Kasumi-1 (cell line): ENCODE data around the gene FLNB.

Experiments used
- DNase-seq, 2 experiments: peaks; one replicate each; lab custom pipeline; 2025; lab: John Stamatoyannopoulos, UW

Gene FLNB

GRCh38 chr3:58077596-58078285 is 69.5 kb downstream of the FLNB start:
- no peak for DNase-seq

GRCh38 chr3:58078610-58079009 is 70.4 kb downstream of the FLNB start:
- no peak for DNase-seq

DNA sequence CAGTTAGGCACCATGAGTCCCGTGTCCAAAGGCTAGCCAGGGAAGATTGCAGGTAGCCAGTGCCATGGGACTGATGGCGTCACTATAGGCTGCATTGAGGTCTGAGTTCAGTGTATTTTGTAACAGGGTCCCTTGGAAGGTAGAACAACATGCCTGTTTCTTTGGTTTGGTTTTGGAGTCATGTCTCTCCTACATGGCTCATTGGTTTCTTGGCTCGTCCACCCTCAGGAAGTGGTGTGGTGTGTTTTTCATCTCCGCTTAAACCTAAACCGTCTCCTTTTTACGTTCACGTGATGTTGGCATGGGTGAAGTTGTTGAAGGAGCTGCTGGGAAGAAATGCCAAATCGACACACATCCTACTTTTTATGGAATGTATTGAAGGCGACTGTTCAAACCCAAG is 71.6 kb downstream of the FLNB start:
- DNase-seq, result no peak

- peak; percentile 88 to 90 for DNase-seq
Measured at GRCh38 chr3:58082047-58082446, 73.8 kb downstream of the FLNB start.

- DNase-seq, result no peak
Measured at GRCh38 chr3:58084166-58084565, 75.9 kb downstream of the FLNB start.

DNA sequence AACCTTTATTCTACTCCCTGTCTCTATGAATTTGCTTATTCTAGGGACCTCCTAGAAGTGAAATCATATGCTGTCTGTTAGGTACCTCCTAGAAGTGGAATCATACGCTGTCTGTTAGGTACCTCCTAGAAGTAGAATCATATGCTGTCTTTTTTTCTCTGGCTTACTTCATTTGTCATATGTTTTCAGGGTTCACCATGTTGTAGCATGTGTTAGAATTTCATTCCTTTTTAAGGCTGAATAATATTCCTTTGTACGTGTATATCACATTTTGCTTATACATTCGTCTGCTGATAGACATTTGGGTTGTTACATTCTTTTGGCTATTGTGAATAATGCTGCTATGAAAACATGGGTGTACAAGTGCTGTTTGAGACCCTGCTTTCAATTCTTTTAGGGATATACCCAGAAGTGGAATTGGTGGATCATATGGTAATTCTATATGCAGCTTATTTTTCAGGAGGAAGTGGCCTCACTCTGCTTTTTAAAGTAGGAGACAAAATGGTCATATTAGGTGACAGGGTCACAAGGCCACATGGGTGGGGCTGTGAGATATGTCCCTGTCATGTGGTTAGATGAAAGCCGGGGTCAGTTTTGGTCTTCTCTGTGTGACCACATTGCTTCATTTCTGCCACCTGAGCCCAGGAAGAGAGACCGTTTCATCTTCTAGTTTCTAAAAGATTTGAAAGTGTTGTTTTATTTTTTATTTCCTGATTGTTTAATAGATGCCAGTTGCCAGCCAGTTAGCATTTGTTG is 76.7 kb downstream of the FLNB start:
- no peak for DNase-seq

GRCh38 chr3:58085616-58086015 is 77.4 kb downstream of the FLNB start:
- no peak for DNase-seq

DNA sequence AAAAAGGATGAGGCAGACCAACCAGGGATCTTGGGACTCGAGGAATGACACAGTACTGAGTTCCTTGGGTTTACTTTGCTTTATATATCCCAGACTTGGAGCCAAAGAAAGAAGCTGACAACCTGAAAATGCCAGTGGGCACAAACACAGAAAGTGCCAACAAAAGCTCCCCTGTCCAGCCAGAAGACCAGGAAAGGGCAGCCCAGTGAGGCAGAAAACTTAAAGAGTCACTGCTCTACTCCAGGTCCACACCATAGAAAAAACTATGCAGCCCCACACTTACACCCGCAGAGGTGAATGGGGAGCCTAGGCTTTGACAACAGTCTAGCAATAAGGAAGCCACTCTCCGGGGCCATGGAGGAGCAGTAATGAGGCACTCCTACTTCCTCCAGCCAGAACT is 80.3 kb downstream of the FLNB start:
- DNase-seq, result no peak

DNA sequence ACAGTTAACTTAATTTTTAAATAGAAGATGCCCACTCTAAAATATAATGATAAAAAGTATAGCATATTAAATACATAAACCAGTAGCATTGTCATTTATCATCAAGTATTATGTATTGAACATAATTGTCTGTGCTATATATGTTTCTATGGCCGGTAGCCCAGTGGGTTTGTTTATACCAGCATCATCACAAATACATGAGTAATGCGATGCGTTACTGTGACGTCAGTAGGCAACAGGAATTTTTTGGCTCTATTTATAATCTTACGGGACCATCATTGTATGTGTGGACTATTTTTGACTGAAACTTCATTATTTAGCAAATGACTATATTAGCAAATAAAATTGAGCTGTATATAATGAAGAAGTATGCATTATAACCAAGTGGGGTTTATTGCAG is 82.1 kb downstream of the FLNB start:
- no peak for DNase-seq

DNA sequence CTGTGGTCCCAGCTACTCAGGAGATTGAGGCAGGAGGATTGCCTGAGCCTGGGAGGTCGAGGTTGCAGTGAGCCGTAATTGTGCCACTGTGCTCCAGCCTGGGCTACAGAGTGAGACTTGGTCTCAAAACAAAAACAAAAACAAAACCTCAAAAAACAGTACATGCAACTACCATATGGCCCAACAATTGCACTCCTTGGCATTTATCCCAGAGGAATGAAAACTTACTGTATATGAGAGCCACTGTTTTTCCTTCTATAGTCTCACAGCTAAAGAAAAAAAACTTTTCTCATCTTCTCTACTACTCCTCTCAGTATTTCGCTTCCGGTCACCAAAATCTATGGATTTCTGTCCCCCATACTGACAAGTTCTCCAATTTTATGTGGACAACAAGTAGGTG is 84.3 kb downstream of the FLNB start:
- DNase-seq, result no peak

DNA sequence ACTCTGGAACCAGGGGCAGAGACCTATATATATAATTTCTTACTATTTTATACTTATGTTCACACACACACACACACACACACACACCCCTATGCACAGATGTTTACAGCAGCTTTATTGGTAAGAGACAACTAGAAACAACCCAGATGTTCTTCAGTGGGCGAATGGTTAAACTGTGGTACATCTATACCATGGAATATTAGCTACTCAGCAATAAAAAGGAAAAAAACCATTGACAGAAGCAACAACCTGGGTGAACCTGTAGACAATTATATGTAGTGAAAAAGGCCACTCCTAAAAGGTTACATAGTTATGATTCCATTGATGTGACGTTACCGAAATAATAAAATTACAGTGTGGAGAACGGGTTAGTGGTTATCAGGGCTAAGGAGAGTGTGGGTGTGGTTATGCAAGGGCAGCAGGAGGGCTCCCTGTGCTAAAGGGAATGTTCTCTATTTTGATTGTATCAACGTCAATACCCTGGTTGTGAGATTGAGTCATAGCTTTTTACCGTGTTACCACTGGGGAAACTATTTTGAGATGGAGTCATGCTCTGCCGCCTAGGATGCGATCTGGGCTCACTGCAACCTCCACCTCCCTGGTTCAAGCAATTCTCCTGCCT is 85.5 kb downstream of the FLNB start:
- no peak for DNase-seq

GRCh38 chr3:58094657-58095056 is 86.4 kb downstream of the FLNB start:
- DNase-seq, result no peak

DNA sequence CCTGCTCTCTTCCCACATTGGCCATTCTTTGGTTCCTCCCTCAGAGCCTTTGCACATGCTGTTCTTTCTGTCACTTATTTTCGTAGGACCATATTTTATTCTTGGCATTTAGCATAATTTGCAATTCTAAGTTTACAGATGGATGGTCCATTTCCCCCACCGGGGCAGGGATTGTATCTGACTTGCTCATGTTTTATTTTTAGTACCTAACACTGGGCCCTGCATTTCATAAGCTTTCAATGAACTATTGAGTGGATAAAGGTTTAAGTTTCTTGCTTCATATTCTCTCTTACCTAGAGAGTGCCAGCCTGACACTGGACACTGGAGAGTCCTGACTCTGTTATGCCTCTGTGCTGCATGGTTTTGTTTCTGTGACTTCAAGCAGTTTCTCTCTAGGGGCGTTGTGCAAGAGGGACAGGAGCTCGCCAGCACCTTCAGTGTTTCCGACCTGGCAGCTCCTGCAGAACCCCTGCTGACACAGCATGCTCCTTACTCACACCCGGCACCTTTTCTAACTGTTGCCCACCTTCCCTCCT is 87.4 kb downstream of the FLNB start:
- no peak for DNase-seq

- DNase-seq, result no peak
Measured at GRCh38 chr3:58098531-58098930, 90.3 kb downstream of the FLNB start.

DNA sequence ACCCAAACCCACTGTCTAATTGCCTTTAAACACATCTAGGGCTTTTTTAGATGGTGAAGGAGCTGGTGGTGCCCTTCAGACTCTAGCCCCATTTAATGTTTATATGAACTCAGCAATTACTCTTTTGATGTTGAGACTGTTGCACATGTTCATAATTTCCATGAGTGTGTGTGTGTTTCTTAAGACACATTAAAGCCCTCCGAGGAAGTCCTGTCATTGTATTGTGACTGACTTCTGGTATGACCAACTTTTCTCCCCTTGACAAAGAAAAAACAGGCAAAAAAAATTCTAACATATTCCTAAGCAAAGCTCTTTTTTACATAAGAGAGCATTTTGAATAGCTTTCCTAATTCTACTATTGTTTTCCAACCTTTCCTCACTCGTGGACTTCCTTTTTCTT is 91.6 kb downstream of the FLNB start:
- no peak for DNase-seq

GRCh38 chr3:58101499-58102389 is 93.5 kb downstream of the FLNB start:
- DNase-seq, result no peak

DNA sequence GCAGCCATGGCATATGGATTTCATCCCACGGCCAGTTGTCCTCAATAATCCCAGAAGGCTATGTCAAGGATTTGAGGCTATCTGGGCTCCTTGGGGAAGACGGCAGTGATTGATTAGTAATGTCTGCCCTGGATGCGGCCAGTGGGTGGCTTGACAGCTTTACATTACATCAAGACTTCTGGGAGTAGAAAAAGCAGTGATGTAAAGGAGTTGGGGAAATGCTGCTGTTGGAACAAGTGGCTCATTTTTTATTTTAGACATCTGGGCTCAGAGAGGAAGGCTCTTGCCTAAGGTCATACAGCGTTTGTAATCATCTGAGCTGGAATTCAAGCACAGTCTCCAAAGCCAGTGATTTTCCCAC is 94.1 kb downstream of the FLNB start:
- no peak for DNase-seq

DNA sequence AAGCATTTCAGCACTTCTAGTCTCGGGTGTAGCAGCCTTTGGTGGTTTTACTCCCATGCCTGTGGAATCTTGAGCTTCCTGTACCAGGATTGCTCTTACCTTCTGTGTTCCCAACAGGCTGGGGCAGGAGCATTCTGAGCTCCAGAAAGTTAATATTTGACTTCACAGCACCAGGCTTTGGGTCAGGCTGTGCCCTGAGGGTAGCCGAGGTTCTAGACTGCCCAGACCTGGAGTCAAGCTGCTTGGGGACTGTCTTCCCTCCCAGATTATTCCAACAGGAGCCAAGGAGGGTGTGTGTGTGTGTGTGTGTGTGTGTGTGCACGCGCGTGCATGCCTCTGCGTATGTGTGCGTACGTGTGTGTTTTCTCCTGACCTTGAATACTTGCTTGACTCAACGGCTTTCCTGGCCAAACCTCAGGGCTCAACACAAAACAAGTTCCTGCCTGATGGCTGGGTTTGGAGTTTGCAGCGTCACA is 94.8 kb downstream of the FLNB start:
- no peak for DNase-seq

GRCh38 chr3:58104151-58104550 is 95.9 kb downstream of the FLNB start:
- no peak for DNase-seq

DNA sequence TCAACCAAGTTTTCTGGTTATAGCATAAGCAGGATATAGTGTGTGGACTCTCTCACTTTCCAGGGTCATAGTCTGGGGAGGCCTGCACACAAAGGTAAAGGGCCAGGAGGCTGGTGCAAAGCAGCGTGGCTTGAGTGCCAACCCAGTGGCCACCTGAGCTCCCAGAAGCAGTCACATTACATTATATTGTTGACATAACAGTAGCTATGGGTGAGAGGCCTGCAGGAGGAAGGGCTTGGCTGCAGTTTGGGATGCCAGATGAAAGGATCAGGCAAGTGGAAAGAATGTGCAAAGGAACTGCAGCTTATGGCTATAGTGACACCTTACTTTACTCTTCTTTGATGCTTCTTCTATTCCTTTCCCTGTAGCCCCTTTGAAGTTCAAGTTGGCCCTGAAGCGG is 96.5 kb downstream of the FLNB start:
- DNase-seq, result no peak

GRCh38 chr3:58105196-58105595 is 97.0 kb downstream of the FLNB start:
- DNase-seq, result no peak

GRCh38 chr3:58106061-58106460 is 97.8 kb downstream of the FLNB start:
- DNase-seq, result no peak
